B cell (primary cell): ENCODE results near the gene SHB. TPM values are rescaled to one million over a fixed set of nuclear protein-coding genes. Genes with fewer than 3 reads are reported as not detected.

Source experiments
- ATAC-seq: fragments of 200-7000 bp; cut with Tn5 transposase; one replicate; pipeline ENCODE4 v1.10.0; 2021; ENCODE audit warnings: low read depth, mild to moderate bottlenecking, moderate number of reproducible peaks, moderate library complexity
- CTCF ChIA-PET: fragments of 350-600 bp; sonication (Branson Sonifier 250); formaldehyde crosslinking; loops from one replicate; lab custom pipeline; 2021; ENCODE audit warnings: antibody characterized with exemption, inconsistent platforms; lab: Charles Lee
- POLR2A ChIA-PET: fragments of 350-600 bp; sonication (Branson Sonifier 250); formaldehyde crosslinking; loops from one replicate; lab custom pipeline; 2021; ENCODE audit warnings: antibody characterized with exemption; lab: Charles Lee
- DNase-seq: peaks from one replicate; pipeline ENCODE4 v3.0.0; 2013
- H2AFZ ChIP-seq: 2 replicates; pipeline ENCODE4 v1.6.1; 2012; ENCODE audit warnings: mild to moderate bottlenecking, low read depth, low read length; ENCODE audit not compliant: insufficient read depth, poor library complexity, severe bottlenecking
- H3K27ac ChIP-seq, 2 donors: 1 replicate in 1 of 2; 2 replicates in 1 of 2; pipeline ENCODE4 v1.5.1; 2012 to 2013; ENCODE audit warnings: low read length in 2 of 2, mild to moderate bottlenecking in 2 of 2, moderate library complexity in 1 of 2
- H3K27me3 ChIP-seq, 4 experiments: fragments of 200-600 bp in 1 of 4; sonication (generic) in 1 of 4; replicated peaks in 1 of 4; 1 replicate in 2 of 4; 2 replicates in 2 of 4; pipeline versions ENCODE4 v1.6.1 to v1.7.0; 2013 to 2016; ENCODE audit warnings: low read length in 3 of 4, mild to moderate bottlenecking in 2 of 4, mixed read lengths in 1 of 4, moderate library complexity in 1 of 4; ENCODE audit not compliant: insufficient read depth in 4 of 4, control insufficient read depth in 3 of 4; ENCODE audit errors: control extremely low read depth in 1 of 4
- H3K36me3 ChIP-seq, 2 experiments: replicated peaks in 1 of 2; 1 replicate in 1 of 2; 2 replicates in 1 of 2; pipeline versions ENCODE4 v1.6.1 to v1.7.1; 2013; ENCODE audit warnings: low read length in 1 of 2; ENCODE audit not compliant: insufficient read depth in 2 of 2, control insufficient read depth in 1 of 2; ENCODE audit errors: control extremely low read depth in 1 of 2, extremely low read depth in 1 of 2
- H3K4me1 ChIP-seq, 2 donors: fragments of 200-600 bp in 1 of 2; sonication (generic) in 1 of 2; 1 replicate in 1 of 2; 2 replicates in 1 of 2; pipeline versions ENCODE4 v1.5.1 to v1.6.1; 2013 to 2017; ENCODE audit warnings: low read length in 2 of 2; ENCODE audit not compliant: control insufficient read depth in 2 of 2, insufficient read depth in 2 of 2
- H3K4me2 ChIP-seq: replicated peaks from 2 replicates; pipeline ENCODE3; 2012; ENCODE audit warnings: mild to moderate bottlenecking, low read depth, low read length; ENCODE audit not compliant: poor library complexity, severe bottlenecking
- H3K4me3 ChIP-seq, 5 experiments: fragments of 200-600 bp in 1 of 5; sonication (generic) in 1 of 5; 1 replicate in 3 of 5; 2 replicates in 2 of 5; pipeline versions ENCODE4 v1.5.1 to v1.7.0; 2011 to 2016; ENCODE audit warnings: low read length in 4 of 5, mild to moderate bottlenecking in 4 of 5, low read depth in 2 of 5, control low read depth in 1 of 5, moderate library complexity in 1 of 5; ENCODE audit not compliant: insufficient read depth in 1 of 5; ENCODE audit errors: control extremely low read depth in 1 of 5, extremely low read depth in 1 of 5
- H3K79me2 ChIP-seq: fragments of 200-600 bp; sonication (generic); one replicate; pipeline ENCODE4 v1.6.0; 2016; ENCODE audit warnings: low read length; ENCODE audit not compliant: control insufficient read depth, insufficient read depth
- H3K9ac ChIP-seq: fragments of 200-600 bp; sonication (generic); 2 replicates; pipeline ENCODE4 v1.6.1; 2017; ENCODE audit warnings: mild to moderate bottlenecking, low read length, moderate library complexity
- H3K9me3 ChIP-seq, 3 donors: one replicate each; pipeline versions ENCODE4 v1.6.1 to v1.7.1; 2013; ENCODE audit warnings: low read length in 2 of 3; ENCODE audit not compliant: control insufficient read depth in 2 of 3, insufficient read depth in 1 of 3; ENCODE audit errors: control extremely low read depth in 1 of 3
- H4K20me1 ChIP-seq: 2 replicates; pipeline ENCODE4 v1.6.0; 2012; ENCODE audit warnings: mild to moderate bottlenecking, low read length; ENCODE audit not compliant: insufficient read depth, control insufficient read depth, poor library complexity, severe bottlenecking
- H3K27ac Mint-ChIP-seq: one replicate; pipeline ENCODE4 v1.8.0; 2021; ENCODE audit warnings: mixed read lengths
- H3K27me3 Mint-ChIP-seq: one replicate; pipeline ENCODE4 v1.8.0; 2021; ENCODE audit warnings: mixed read lengths
- H3K4me1 Mint-ChIP-seq: one replicate; pipeline ENCODE4 v1.8.0; 2021; ENCODE audit warnings: mixed read lengths
- H3K4me3 Mint-ChIP-seq: one replicate; pipeline ENCODE4 v1.8.0; 2021; ENCODE audit warnings: mixed read lengths
- H3K9me3 Mint-ChIP-seq: one replicate; pipeline ENCODE4 v1.8.0; 2022; ENCODE audit warnings: mixed read lengths; ENCODE audit not compliant: insufficient read depth
- CTCF ChIP-seq: fragments of 200-600 bp; IDR thresholded peaks from one replicate; pipeline ENCODE4 v1.8.0; 2022; ENCODE audit warnings: antibody characterized with exemption, mild to moderate bottlenecking
- EZH2 ChIP-seq: IDR thresholded peaks from 2 replicates; pipeline ENCODE4 v1.6.1; 2012; ENCODE audit warnings: borderline replicate concordance, low read depth, mild to moderate bottlenecking, moderate library complexity, low read length; ENCODE audit not compliant: insufficient read depth, poor library complexity, severe bottlenecking
- WGBS: methylation state at CpG from one replicate; pipeline ENCODE4 v1.1.5; 2013; ENCODE audit warnings: missing lambda C conversion rate; ENCODE audit not compliant: insufficient coverage; 5-methylcytosine and 5-hydroxymethylcytosine counted together
- intact Hi-C: fragments of 100-400 bp; cut with micrococcal nuclease; formaldehyde crosslinking; loops from one replicate; pipeline ENCODE4 v1.10.0; 2022
- polyA plus RNA-seq: library from polyadenylated mRNA; depleted of rRNA; stranded (reverse); fragments of >200 nt; gene quantifications from 2 replicates; pipeline ENCODE4 v1.2.3, GENCODE V29; 2012
- total RNA-seq, 2 donors: library from RNA; stranded (reverse); fragments of 120-200 nt in 1 of 2; gene quantifications; 1 replicate in 1 of 2; 2 replicates in 1 of 2; pipeline versions ENCODE4 v1.2.3 to v1.2.4, GENCODE V29; 2013 to 2022

The SHB gene
- total and polyA plus RNA-seq, 2 donors (not counting 1 experiment from before 2014, with no cell fraction given): 0.06 to 1.9 TPM

- DNase-seq (no peak), ATAC-seq (no peak)
- TF ChIP-seq EZH2 (no peak), CTCF (no peak)
- CTCF ChIA-PET: interaction anchor here (4.1 kb wide), 1 partner anchor 14 kb away, joined by 24 read pairs; no protein-coding TSS in a partner anchor
- H3K27me3 ChIP-seq: peaks cover 0 to 9% (median 0%) of the 10 kb centered on the region in 4 experiments
- no peaks in the 10 kb centered on the region for H3K9me3 Mint-ChIP-seq
- no peak overlapping the region for H3K4me3 Mint-ChIP-seq
- H3K27ac Mint-ChIP-seq: no peak overlapping the region
- 92% methylated on average over 1 of the region's 3 CpGs for WGBS
- peaks cover 10% of the 10 kb centered on the region for H3K27me3 Mint-ChIP-seq
- POLR2A ChIA-PET: no interaction called here
- intact Hi-C loops: no loop called here
- no peak overlapping the region for H3K4me2 ChIP-seq
- H3K27ac ChIP-seq: no peak overlapping the region
- no peak overlapping the region for H3K9ac ChIP-seq
- peaks cover 4% of the 10 kb centered on the region for H3K4me1 Mint-ChIP-seq
- H3K4me1 ChIP-seq: peaks cover 0 to 6% of the 10 kb centered on the region in 2 donors
- no peaks in the 10 kb centered on the region for H3K36me3 ChIP-seq
- peaks cover 0 to 3% (median 0%) of the 10 kb centered on the region in 3 donors for H3K9me3 ChIP-seq
- H3K79me2 ChIP-seq: no peaks in the 10 kb centered on the region
- no peak overlapping the region for H3K4me3 ChIP-seq
- H2AFZ ChIP-seq: no peak overlapping the region
- no peaks in the 10 kb centered on the region for H4K20me1 ChIP-seq
These were observed 4.9 kb upstream of the SHB start for GRCh38 chr9:38073882-38074281.

- no peak overlapping the region for H2AFZ ChIP-seq
- H3K4me3 ChIP-seq: no peak overlapping the region
- no peaks in the 10 kb centered on the region for H4K20me1 ChIP-seq
- H3K9me3 ChIP-seq: peaks cover 0 to 11% (median 0%) of the 10 kb centered on the region in 3 donors
- no peak for DNase-seq
- no peaks in the 10 kb centered on the region for H3K79me2 ChIP-seq
- Mint-ChIP-seq H3K27ac (no peak overlapping the region), H3K27me3 (peaks cover 13% of the 10 kb centered on the region), H3K4me3 (no peak overlapping the region), H3K9me3 (no peaks in the 10 kb centered on the region), H3K4me1 (peaks cover 15% of the 10 kb centered on the region)
- intact Hi-C loops: no loop called here
- no peak overlapping the region for H3K9ac ChIP-seq
- peaks cover 0 to 21% (median 6%) of the 10 kb centered on the region in 4 experiments for H3K27me3 ChIP-seq
- no peak overlapping the region for H3K27ac ChIP-seq
- 32% methylated on average over 3 of the region's 7 CpGs for WGBS
- ChIA-PET POLR2A (no interaction called here), CTCF (interaction anchor here (0.7 to 4.1 kb wide), 3 partner anchors 8 to 188 kb away, joined by 3 to 24 read pairs (median 4); no protein-coding TSS in a partner anchor)
- H3K4me1 ChIP-seq: peaks cover 17 to 18% of the 10 kb centered on the region in 2 donors
- H3K4me2 ChIP-seq: no peak overlapping the region
- no peak for TF ChIP-seq CTCF
- no peak for TF ChIP-seq EZH2
- H3K36me3 ChIP-seq: no peaks in the 10 kb centered on the region
- no peak for ATAC-seq
These were observed 2.6 kb upstream of the SHB start for GRCh38 chr9:38071470-38072134.
